ENCODE measurements around the gene ASTN1.

Gene ASTN1

DNA sequence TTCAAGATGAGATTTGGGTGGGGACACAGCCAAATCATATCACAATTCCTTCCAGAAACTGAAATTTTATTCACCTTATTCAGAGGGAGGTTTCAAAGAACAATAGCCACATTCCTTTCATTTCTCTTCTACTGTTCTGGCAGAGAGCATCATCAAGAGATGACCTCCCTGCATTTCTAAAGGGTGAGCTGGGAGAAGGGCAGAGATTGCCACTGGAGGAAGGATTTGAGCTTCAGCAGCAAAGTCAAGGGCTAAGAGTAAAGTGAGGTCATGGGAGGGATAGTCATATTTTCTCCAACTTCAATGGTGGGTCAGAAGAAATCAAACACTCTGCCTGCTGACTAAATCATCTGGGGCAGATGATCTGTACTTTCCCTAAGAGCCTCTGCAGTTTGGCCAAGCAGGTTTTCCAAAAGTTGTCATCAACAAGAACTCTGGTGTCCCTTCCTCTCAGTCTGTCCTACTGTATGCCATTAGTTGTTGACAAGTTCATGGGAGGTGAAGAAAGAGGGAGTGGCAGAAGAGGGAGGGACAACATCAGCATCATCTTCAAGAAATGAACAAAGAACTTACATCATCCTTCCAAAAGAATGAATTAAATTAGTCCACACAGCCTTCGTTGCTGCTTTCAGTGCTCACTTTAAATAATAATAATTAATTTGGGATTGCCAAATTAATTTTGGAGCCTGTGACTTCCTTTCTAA, 298.3 kb downstream of the ASTN1 start:
- no peak overlapping the region for H3K4me3 ChIP-seq (ENCODE audit: low read depth, low read length)
- TF ChIP-seq, protein P1, sequence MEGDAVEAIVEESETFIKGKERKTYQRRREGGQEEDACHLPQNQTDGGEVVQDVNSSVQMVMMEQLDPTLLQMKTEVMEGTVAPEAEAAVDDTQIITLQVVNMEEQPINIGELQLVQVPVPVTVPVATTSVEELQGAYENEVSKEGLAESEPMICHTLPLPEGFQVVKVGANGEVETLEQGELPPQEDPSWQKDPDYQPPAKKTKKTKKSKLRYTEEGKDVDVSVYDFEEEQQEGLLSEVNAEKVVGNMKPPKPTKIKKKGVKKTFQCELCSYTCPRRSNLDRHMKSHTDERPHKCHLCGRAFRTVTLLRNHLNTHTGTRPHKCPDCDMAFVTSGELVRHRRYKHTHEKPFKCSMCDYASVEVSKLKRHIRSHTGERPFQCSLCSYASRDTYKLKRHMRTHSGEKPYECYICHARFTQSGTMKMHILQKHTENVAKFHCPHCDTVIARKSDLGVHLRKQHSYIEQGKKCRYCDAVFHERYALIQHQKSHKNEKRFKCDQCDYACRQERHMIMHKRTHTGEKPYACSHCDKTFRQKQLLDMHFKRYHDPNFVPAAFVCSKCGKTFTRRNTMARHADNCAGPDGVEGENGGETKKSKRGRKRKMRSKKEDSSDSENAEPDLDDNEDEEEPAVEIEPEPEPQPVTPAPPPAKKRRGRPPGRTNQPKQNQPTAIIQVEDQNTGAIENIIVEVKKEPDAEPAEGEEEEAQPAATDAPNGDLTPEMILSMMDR (IDR thresholded peaks at IDR 0.05; ENCODE audit: low read depth, low read length) = no peak
- in situ Hi-C loops (cut with HindIII; ENCODE audit: low sequenced_read_pairs) = no loop called here
- no peak for DNase-seq (ENCODE audit: low read depth, low spot score)

DNA sequence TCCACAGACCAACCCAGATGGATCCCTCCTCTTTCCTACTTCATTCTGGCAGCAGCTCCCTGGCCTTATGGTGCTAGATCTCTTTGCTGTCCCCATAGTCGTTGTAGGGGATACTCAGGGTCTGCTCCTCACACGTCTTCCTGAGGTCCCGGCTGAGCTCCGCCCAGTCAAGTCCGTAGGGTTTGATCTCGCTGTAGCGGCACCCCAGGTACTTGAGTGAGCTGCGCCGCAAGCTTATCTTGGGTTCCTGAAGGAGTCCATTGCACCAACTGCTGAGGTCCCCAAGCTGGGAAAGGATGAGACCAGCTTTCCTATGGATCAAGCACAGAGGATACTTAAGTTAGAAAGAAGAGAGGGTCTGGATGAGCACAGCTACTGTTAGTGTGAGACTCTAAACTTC, 300.3 kb downstream of the ASTN1 start:
- TF ChIP-seq, protein P1 (IDR thresholded peaks at IDR 0.05; ENCODE audit: low read depth, low read length) = no peak
- in situ Hi-C loops (cut with HindIII; ENCODE audit: low sequenced_read_pairs) = no loop called here
- no peak overlapping the region for H3K4me3 ChIP-seq (ENCODE audit: low read depth, low read length)
- DNase-seq (ENCODE audit: low read depth, low spot score) = no peak

DNA sequence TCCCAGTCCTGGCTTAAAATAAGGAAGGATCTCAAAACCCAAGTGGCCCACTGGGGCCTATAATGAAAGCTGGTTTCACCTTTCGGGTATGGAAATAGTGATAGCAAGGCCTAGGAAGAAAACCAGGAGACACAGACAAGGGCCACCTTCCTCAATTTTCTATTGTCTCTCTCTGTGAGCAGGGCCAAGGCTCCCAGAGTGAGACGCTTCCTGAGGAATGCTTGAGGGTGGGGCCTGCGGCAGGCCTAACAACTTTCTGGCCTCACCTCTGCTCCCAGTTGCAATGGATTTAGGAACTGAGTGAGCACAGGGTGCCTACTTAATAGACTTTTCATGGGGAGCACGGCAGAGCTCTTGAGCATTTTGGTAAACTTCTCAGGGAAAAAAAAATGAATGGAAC, 300.9 kb downstream of the ASTN1 start:
- TF ChIP-seq, protein P1 (IDR thresholded peaks at IDR 0.05; ENCODE audit: low read depth, low read length) = no peak
- no peak overlapping the region for H3K4me3 ChIP-seq (ENCODE audit: low read depth, low read length)
- no peak for DNase-seq (ENCODE audit: low read depth, low spot score)
- in situ Hi-C loops (cut with HindIII; ENCODE audit: low sequenced_read_pairs) = no loop called here

DNA sequence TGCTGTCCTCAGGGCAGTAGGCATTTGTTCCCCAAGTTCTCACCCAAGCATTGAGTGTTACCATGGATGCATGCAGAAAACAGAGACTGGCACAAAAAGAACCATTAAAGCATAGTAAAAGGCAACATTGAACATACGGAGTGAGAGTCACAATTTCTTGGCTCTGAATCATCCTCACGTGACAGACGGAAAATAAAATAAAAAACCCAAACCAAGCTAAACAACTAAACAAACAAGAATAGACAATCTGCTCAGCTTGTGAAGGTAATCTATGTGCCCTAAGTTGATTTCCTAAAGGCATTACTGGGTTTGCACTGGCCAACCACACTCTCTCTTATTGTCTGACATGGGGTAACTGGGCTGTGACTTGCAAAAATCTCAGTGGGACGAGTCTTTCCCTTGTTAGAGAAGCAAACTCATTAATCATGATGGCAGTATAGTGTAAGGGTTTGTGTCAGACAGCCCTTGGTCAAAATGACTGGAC, 306.0 kb downstream of the ASTN1 start:
- no peak for DNase-seq (ENCODE audit: low read depth, low spot score)

DNA sequence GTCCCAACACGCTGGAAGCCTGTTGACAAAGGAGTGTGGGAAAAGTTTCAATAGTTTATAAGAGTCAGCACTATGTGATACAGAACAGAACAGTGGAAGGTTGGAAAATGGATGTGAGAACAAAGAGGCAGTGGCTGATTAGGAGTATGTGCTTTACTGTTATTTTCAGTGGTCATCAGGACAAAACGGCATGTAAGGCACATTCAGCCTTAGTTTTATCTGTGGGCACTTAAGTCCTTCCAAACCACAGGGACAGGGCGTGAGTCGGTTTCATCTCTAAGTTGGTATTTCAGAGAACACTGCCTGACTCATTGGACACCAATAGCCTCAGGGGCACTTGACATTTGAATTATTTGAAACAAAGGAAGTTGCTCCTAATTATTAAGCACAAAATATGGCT, 306.9 kb downstream of the ASTN1 start:
- in situ Hi-C loops (cut with HindIII; ENCODE audit: low sequenced_read_pairs) = no loop called here
- DNase-seq (ENCODE audit: low read depth, low spot score) = no peak
- TF ChIP-seq, protein P1 (IDR thresholded peaks at IDR 0.05; ENCODE audit: low read depth, low read length) = no peak

More for the DNA sequence above, 306.0 kb downstream of the ASTN1 start:
- H3K4me3 ChIP-seq (ENCODE audit: low read depth, low read length) = no peak overlapping the region
- in situ Hi-C loops (cut with HindIII; ENCODE audit: low sequenced_read_pairs) = no loop called here
- TF ChIP-seq, protein P1 (IDR thresholded peaks at IDR 0.05; ENCODE audit: low read depth, low read length) = no peak

DNA sequence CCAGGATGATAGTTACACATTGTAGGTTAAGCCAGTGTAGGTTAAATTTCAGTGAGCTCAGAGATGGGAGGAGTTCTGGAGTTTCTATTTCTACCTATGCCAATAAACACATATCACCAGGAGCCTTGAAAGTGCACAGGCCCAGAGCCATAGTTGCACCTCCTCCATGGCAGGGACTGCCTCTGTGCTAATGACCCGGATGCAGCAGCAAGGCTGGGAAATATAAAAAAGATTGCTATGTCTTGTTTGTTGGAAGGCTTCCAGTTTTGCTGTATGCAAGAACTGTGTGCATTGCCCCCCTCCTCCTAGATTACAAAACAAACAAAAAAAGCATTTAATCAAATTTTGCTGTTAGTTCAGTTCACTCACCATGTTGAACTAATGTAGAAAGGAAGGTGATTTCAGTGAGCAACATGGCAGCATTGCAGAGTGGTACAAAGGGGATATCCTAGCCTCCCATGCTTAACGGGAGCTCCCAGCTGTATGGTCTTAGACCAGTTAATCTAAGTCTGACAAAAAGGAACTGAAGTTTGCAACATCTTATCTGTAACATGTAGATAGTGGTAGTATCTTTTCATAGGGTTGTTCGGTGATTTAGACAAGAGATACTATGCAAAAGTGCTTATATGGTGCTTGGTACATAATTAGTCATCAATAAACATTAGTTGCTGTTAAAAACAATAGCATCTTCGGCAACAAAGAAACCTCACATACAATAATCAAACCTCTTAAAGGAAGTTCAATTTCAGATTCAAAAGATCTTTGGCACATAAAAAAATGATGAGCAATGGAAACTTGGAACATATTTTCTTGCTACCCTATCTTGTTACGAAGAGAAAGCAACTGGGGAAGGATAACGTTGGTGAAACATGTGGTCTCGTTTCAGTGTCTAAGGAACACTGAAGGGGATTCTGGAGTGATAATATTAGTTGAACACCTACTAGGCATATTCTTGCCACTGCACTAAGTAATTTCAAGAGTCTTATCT, 309.5 kb downstream of the ASTN1 start:
- in situ Hi-C loops (cut with HindIII; ENCODE audit: low sequenced_read_pairs) = no loop called here
- DNase-seq (ENCODE audit: low read depth, low spot score) = no peak
- TF ChIP-seq, protein P1 (IDR thresholded peaks at IDR 0.05; ENCODE audit: low read depth, low read length) = no peak
- H3K4me3 ChIP-seq (ENCODE audit: low read depth, low read length) = no peak overlapping the region

More for the DNA sequence above, 306.9 kb downstream of the ASTN1 start:
- no peak overlapping the region for H3K4me3 ChIP-seq (ENCODE audit: low read depth, low read length)

All from astrocyte of the spinal cord (primary cell).